ENCODE results near the gene B3GNT7.

Gene B3GNT7

DNA sequence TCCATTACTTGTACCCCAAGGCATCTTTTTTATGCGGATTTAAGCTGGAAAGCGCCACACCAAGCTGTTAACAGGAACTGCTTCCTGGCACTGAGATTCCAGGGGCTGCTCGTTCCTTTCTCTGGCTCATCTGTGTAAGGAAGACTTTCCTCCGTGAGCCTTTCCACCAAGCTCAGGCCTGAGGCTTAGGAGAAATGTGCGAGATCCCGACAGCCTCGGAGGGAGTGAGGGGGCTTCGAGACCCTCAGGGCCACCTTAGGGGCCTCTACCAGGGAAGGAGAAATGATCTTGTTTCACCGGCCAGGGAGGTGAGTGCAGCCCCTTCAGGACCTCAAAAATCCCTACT, 17.1 kb downstream of the B3GNT7 start:
- Histone ChIP-seq H3K9me3 (ENCODE audit: control insufficient read depth, low read length) (peaks cover 3% of the 10 kb centered on the region), H2AFZ (ENCODE audit: low read depth, low read length) (peak overlapping the region; percentile 91), H3K79me1 (replicated peaks; ENCODE audit: low read length, poor library complexity, severe bottlenecking) (no peaks in the 10 kb centered on the region), H4K8ac (ENCODE audit: low read length) (no peak overlapping the region), H3K4me2 (ENCODE audit: low read length, poor library complexity, severe bottlenecking) (peak overlapping the region; percentile 15), H3K27ac (ENCODE audit: low read length, poor library complexity, severe bottlenecking) (peak overlapping the region; percentile 41), H3K4ac (ENCODE audit: low read depth in 1 of 2, low read length in 2 of 2) (no peak overlapping the region), H4K91ac (ENCODE audit: low read length) (no peak overlapping the region), H3K4me3 (ENCODE audit: insufficient read depth in 1 of 2, low read depth in 1 of 2, low read length in 2 of 2) (peak overlapping the region in 1 of 2 experiments; percentile 80), H2BK120ac (ENCODE audit: low read depth, low read length) (no peak overlapping the region), H3K27me3 (ENCODE audit: control insufficient read depth in 1 of 2, insufficient read depth in 1 of 2, low read length in 2 of 2) (peaks cover 0 to 24% of the 10 kb centered on the region in 2 experiments), H3K14ac (ENCODE audit: low read length in 2 of 2) (no peak overlapping the region), H3K36me3 (ENCODE audit: control insufficient read depth in 1 of 2, insufficient read depth in 2 of 2, low read depth in 1 of 2, low read length in 2 of 2) (no peaks in the 10 kb centered on the region), H3K4me1 (ENCODE audit: control insufficient read depth, insufficient read depth, low read depth, low read length) (peaks cover 10% of the 10 kb centered on the region), H2BK12ac (ENCODE audit: low read length in 2 of 2) (no peak overlapping the region), H2BK5ac (ENCODE audit: low read depth, low read length, poor library complexity, severe bottlenecking) (no peak overlapping the region), H3K9ac (ENCODE audit: low read length) (peak overlapping the region; percentile 73), H3K23ac (ENCODE audit: low read length in 2 of 2) (no peak overlapping the region), H2BK15ac (ENCODE audit: low read depth, poor library complexity, severe bottlenecking) (no peak overlapping the region), H3K18ac (ENCODE audit: low read depth in 1 of 2, low read length in 2 of 2) (no peak overlapping the region), H2AK5ac (ENCODE audit: low read length, severe bottlenecking) (no peak overlapping the region)
- WGBS = 46% methylated on average over 9 of the region's 9 CpGs
- no peak for DNase-seq

DNA sequence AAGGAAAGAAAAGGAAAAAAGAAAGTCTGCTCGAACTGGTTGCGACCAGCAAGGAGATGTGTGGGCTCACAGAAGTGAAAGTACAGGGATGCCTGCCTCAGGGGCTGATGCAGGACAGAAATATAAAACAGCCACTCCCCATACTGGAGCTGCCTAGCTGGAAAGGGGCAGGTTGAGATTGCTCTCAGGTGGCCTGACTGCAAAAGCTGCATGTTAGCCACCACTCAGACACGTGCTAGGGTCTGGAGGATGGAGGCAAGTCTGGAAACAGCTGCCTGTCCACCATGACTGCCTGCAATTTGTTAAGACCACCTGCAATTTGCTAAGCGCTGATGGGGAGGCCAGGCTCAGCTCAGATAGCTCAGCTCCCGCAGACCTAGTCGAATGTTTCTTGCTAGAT, 17.9 kb downstream of the B3GNT7 start:
- H2BK120ac ChIP-seq (ENCODE audit: low read depth, low read length) = no peak overlapping the region
- no peak overlapping the region for H3K23ac ChIP-seq (ENCODE audit: low read length in 2 of 2)

DNA sequence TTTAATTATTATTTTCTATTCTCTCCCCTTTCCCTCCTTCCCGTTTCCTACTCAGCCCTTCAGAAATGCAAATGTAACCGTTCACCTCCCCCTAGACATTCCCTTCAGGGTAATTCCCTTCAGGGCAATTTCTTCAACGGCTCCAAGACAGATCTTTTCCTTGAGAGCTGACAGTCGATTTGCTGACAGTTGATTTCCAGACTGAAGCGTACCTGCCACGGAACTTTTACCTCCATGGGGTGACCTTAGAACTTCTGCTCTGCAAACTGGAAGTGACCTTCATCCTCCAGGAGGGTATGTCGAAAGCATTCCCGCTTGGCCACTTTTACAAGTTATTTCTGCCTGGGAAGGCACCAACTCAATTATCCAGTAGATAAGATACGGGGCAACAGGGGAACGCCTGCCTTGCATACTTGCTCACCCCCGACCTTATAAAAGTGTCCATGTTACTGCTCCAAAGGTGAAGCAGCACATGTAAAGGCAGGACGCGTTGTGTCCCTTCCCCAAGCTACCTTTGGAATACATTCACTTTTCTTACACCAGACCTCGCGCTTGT, 18.5 kb downstream of the B3GNT7 start:
- Histone ChIP-seq H4K91ac (ENCODE audit: low read length) (no peak overlapping the region), H2BK12ac (ENCODE audit: low read length in 2 of 2) (no peak overlapping the region), H2BK15ac (ENCODE audit: low read depth, poor library complexity, severe bottlenecking) (no peak overlapping the region), H3K9me3 (ENCODE audit: control insufficient read depth, low read length) (peaks cover 3% of the 10 kb centered on the region), H2BK120ac (ENCODE audit: low read depth, low read length) (no peak overlapping the region), H2AFZ (ENCODE audit: low read depth, low read length) (no peak overlapping the region), H3K36me3 (ENCODE audit: control insufficient read depth in 1 of 2, insufficient read depth in 2 of 2, low read depth in 1 of 2, low read length in 2 of 2) (no peaks in the 10 kb centered on the region), H4K8ac (ENCODE audit: low read length) (no peak overlapping the region), H3K4me2 (ENCODE audit: low read length, poor library complexity, severe bottlenecking) (no peak overlapping the region), H3K14ac (ENCODE audit: low read length in 2 of 2) (no peak overlapping the region), H3K79me1 (replicated peaks; ENCODE audit: low read length, poor library complexity, severe bottlenecking) (no peaks in the 10 kb centered on the region), H2AK5ac (ENCODE audit: low read length, severe bottlenecking) (peak overlapping the region; percentile 38), H3K4me1 (ENCODE audit: control insufficient read depth, insufficient read depth, low read depth, low read length) (peaks cover 10% of the 10 kb centered on the region), H3K9ac (ENCODE audit: low read length) (no peak overlapping the region), H3K4me3 (ENCODE audit: insufficient read depth in 1 of 2, low read depth in 1 of 2, low read length in 2 of 2) (no peak overlapping the region), H3K27me3 (ENCODE audit: control insufficient read depth in 1 of 2, insufficient read depth in 1 of 2, low read length in 2 of 2) (peaks cover 0 to 34% of the 10 kb centered on the region in 2 experiments), H3K23ac (ENCODE audit: low read length in 2 of 2) (no peak overlapping the region), H2BK5ac (ENCODE audit: low read depth, low read length, poor library complexity, severe bottlenecking) (no peak overlapping the region), H3K18ac (ENCODE audit: low read depth in 1 of 2, low read length in 2 of 2) (no peak overlapping the region), H3K4ac (ENCODE audit: low read depth in 1 of 2, low read length in 2 of 2) (no peak overlapping the region), H3K27ac (ENCODE audit: low read length, poor library complexity, severe bottlenecking) (no peak overlapping the region)
- 54% methylated on average over 15 of the region's 15 CpGs for WGBS
- no peak for DNase-seq

More for the DNA sequence above, 17.9 kb downstream of the B3GNT7 start:
- no peak overlapping the region for H2BK15ac ChIP-seq (ENCODE audit: low read depth, poor library complexity, severe bottlenecking)
- no peak overlapping the region for H2BK12ac ChIP-seq (ENCODE audit: low read length in 2 of 2)
- H4K91ac ChIP-seq (ENCODE audit: low read length) = no peak overlapping the region
- H3K4me3 ChIP-seq (ENCODE audit: insufficient read depth in 1 of 2, low read depth in 1 of 2, low read length in 2 of 2) = no peak overlapping the region
- DNase-seq = no peak
- no peak overlapping the region for H3K4me2 ChIP-seq (ENCODE audit: low read length, poor library complexity, severe bottlenecking)
- no peak overlapping the region for H3K27ac ChIP-seq (ENCODE audit: low read length, poor library complexity, severe bottlenecking)
- H2AK5ac ChIP-seq (ENCODE audit: low read length, severe bottlenecking) = no peak overlapping the region
- 78% methylated on average over 3 of the region's 6 CpGs for WGBS
- no peak overlapping the region for H3K14ac ChIP-seq (ENCODE audit: low read length in 2 of 2)
- no peak overlapping the region for H3K18ac ChIP-seq (ENCODE audit: low read depth in 1 of 2, low read length in 2 of 2)
- peaks cover 0 to 28% of the 10 kb centered on the region in 2 experiments for H3K27me3 ChIP-seq (ENCODE audit: control insufficient read depth in 1 of 2, insufficient read depth in 1 of 2, low read length in 2 of 2)
- H3K36me3 ChIP-seq (ENCODE audit: control insufficient read depth in 1 of 2, insufficient read depth in 2 of 2, low read depth in 1 of 2, low read length in 2 of 2) = no peaks in the 10 kb centered on the region
- no peak overlapping the region for H3K9ac ChIP-seq (ENCODE audit: low read length)
- H4K8ac ChIP-seq (ENCODE audit: low read length) = no peak overlapping the region
- no peak overlapping the region for H3K4ac ChIP-seq (ENCODE audit: low read depth in 1 of 2, low read length in 2 of 2)
- H2BK5ac ChIP-seq (ENCODE audit: low read depth, low read length, poor library complexity, severe bottlenecking) = no peak overlapping the region
- no peak overlapping the region for H2AFZ ChIP-seq (ENCODE audit: low read depth, low read length)
- no peaks in the 10 kb centered on the region for H3K79me1 ChIP-seq (replicated peaks; ENCODE audit: low read length, poor library complexity, severe bottlenecking)
- peaks cover 3% of the 10 kb centered on the region for H3K9me3 ChIP-seq (ENCODE audit: control insufficient read depth, low read length)
- peaks cover 10% of the 10 kb centered on the region for H3K4me1 ChIP-seq (ENCODE audit: control insufficient read depth, insufficient read depth, low read depth, low read length)

DNA sequence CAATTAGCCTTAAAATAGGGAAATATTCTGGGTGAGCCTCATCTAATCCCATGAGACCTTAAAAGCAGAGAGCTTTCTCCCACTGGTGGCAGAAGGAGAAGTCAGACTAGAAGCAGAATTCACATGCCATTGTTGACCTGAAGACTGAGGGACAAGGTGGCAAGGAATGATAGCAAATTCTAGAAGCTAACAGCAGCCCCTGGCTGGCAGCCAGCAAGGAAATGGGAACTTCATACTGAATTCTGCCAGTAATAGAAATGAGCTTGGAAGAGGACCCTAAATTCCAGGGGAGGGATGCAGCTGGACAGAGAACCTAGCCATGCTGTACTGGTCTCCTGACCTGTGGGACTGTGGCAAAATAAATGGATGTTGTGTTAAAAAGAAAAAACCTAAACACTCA, 19.5 kb downstream of the B3GNT7 start:
- Histone ChIP-seq H4K8ac (ENCODE audit: low read length) (no peak overlapping the region), H3K9ac (ENCODE audit: low read length) (no peak overlapping the region), H2BK12ac (ENCODE audit: low read length in 2 of 2) (no peak overlapping the region), H2BK5ac (ENCODE audit: low read depth, low read length, poor library complexity, severe bottlenecking) (no peak overlapping the region), H3K18ac (ENCODE audit: low read depth in 1 of 2, low read length in 2 of 2) (no peak overlapping the region), H2BK120ac (ENCODE audit: low read depth, low read length) (no peak overlapping the region), H2AK5ac (ENCODE audit: low read length, severe bottlenecking) (no peak overlapping the region), H3K4me2 (ENCODE audit: low read length, poor library complexity, severe bottlenecking) (no peak overlapping the region), H3K79me1 (replicated peaks; ENCODE audit: low read length, poor library complexity, severe bottlenecking) (no peaks in the 10 kb centered on the region), H2BK15ac (ENCODE audit: low read depth, poor library complexity, severe bottlenecking) (no peak overlapping the region), H3K14ac (ENCODE audit: low read length in 2 of 2) (no peak overlapping the region), H3K4ac (ENCODE audit: low read depth in 1 of 2, low read length in 2 of 2) (no peak overlapping the region), H3K23ac (ENCODE audit: low read length in 2 of 2) (no peak overlapping the region), H3K27me3 (ENCODE audit: control insufficient read depth in 1 of 2, insufficient read depth in 1 of 2, low read length in 2 of 2) (peaks cover 0 to 40% of the 10 kb centered on the region in 2 experiments), H2AFZ (ENCODE audit: low read depth, low read length) (no peak overlapping the region), H3K4me3 (ENCODE audit: insufficient read depth in 1 of 2, low read depth in 1 of 2, low read length in 2 of 2) (no peak overlapping the region), H3K27ac (ENCODE audit: low read length, poor library complexity, severe bottlenecking) (no peak overlapping the region), H3K4me1 (ENCODE audit: control insufficient read depth, insufficient read depth, low read depth, low read length) (peaks cover 10% of the 10 kb centered on the region), H4K91ac (ENCODE audit: low read length) (no peak overlapping the region), H3K9me3 (ENCODE audit: control insufficient read depth, low read length) (peaks cover 3% of the 10 kb centered on the region), H3K36me3 (ENCODE audit: control insufficient read depth in 1 of 2, insufficient read depth in 2 of 2, low read depth in 1 of 2, low read length in 2 of 2) (no peaks in the 10 kb centered on the region)
- no peak for DNase-seq

All from mesenchymal stem cell (in vitro differentiated cells and primary cell).